ENCODE data around the gene C11orf91.

The C11orf91 gene

DNA sequence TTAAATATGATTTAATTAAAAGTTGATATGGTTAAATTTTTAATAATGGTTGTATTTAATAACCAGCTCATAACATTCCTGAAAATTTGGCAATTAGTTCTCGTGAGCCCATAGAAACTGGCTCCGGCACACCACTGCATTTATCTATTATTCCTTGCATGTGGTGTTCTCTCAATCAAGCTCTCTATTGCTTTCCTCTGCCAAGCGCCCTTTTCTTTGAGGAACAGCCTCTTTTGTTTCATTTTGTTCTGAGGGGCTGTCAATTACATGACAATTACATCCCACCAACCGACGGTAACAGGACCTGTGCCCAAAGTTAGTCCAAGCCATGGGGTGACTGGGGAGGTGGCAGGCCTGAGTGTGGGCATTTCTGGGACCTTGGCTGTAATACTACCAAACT lies 8.1 kb downstream of the C11orf91 start:
- no peak for DNase-seq (ENCODE audit: low spot score)
- TF ChIP-seq, protein P1, sequence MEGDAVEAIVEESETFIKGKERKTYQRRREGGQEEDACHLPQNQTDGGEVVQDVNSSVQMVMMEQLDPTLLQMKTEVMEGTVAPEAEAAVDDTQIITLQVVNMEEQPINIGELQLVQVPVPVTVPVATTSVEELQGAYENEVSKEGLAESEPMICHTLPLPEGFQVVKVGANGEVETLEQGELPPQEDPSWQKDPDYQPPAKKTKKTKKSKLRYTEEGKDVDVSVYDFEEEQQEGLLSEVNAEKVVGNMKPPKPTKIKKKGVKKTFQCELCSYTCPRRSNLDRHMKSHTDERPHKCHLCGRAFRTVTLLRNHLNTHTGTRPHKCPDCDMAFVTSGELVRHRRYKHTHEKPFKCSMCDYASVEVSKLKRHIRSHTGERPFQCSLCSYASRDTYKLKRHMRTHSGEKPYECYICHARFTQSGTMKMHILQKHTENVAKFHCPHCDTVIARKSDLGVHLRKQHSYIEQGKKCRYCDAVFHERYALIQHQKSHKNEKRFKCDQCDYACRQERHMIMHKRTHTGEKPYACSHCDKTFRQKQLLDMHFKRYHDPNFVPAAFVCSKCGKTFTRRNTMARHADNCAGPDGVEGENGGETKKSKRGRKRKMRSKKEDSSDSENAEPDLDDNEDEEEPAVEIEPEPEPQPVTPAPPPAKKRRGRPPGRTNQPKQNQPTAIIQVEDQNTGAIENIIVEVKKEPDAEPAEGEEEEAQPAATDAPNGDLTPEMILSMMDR (IDR thresholded peaks at IDR 0.05; ENCODE audit: extremely low read depth, missing control alignments), result no peak

DNA sequence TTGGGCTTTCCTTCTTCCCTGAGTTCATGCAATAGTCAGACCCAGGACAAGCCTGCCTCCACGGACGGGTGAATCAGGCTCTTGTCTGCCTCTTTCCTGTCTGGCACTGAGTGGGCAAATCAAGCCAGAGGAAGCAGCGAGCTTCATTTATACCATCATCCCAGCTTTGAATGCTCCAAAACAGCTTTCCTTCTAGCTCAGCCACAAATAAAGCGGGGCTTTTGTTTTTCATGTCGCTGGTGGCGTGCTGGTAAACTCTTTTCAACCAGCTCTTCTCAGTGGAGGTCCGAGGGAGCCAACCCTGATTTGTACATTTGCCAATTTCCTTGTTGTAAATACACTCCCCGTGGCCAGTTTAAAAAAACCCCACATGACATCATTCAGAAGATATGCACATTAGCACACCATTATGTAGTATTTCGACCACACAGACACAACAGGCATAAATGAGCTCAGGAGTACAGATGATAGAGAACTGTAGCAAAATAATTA lies 8.6 kb downstream of the C11orf91 start:
- TF ChIP-seq, protein P1 (IDR thresholded peaks at IDR 0.05; ENCODE audit: extremely low read depth, missing control alignments), result no peak
- no peak for DNase-seq (ENCODE audit: low spot score)

DNA sequence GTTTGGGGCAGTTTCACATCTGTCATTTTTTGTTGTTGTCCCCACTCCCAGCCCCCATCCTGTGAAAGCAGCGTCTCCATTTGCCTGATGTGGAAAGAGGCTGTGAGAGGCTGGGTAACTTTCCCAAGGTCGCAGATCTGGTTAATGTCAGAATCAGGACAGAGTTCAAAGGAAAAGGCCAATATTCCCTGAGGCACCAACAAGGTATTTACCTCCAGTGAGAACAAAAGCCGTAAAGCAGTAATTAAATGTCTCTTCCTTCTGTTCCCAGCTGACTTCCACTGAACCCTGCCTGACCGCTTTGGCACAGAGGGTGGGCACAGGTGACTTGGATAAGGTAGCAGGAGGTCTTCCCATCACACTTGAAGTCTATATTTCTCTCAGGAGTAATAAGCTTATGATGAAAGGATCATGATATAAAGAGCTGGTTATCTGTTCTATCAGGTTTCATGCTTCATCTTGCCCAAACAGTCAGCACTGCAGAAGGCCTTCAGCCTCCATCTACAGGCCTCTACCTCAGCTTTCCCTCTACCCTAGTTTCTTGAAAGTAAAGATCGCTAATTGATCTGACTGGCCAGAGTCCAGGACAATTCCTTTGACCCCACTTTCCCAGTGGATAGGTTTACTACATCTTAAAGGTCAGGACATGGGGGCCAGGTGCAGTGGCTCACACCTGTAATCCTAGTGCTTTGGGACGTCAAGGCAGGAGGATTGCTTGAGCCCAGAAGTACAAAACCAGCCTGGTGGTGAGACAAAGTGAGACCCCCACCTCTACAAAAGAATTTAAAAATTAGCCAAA lies 9.4 kb downstream of the C11orf91 start:
- no peak for DNase-seq (ENCODE audit: low spot score)
- TF ChIP-seq, protein P1 (IDR thresholded peaks at IDR 0.05; ENCODE audit: extremely low read depth, missing control alignments), result no peak

DNA sequence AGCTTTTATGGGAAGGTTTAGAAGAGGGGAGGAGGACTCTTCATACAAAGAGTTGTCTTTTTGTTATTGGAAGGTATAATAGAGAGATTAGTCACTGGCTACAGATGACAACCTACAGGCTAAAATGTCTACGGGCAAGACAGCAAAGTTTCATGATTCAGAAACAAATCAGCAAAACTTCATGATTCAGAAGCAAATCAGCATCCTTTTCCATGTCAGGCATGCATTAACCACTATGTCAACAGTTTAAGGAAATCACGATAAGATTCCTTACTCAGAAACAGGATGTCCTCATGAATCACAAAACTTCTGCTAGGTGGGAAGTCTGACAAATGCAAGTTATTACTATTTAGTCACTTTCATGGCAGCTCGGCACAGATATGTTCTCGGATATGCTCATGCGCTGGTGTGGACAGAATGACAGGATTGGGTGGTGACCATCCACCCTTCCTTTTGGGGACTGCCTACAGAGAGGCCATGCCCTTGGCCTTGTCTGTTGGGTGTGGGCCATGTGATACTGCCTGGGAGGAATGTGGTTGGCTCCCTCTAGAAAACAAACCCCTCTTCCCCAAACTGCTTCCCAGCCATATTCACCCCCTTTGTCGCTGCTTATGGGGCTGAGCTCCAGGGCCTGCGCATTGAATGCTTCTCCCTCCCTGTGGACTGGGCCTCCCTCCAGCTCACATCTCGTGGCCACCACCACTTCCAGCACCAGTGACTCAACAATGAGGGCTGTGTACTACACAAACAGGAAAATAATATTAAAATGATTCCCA lies 10.1 kb downstream of the C11orf91 start:
- DNase-seq (ENCODE audit: low spot score), result no peak
- TF ChIP-seq, protein P1 (IDR thresholded peaks at IDR 0.05; ENCODE audit: extremely low read depth, missing control alignments), result no peak

DNA sequence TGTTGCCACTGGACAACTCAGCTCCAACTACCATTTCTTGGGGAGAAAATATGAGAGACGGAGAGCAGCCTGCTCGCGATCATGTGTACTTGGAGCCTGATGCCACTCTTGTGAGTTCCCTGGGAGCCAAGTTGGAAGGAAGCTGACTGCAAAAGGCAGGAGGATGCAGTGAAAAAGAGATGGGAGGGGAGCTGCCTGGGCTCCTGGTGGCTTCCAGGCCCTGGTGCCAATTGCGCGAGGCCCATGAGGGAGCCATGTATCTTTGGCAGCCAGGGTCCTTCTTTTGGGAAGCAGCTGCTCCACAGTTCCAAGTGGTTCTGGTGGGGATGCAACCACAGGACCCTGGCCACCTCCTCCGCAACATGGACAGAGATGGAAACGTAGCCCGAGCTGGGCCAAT lies 11.1 kb downstream of the C11orf91 start:
- no peak for DNase-seq (ENCODE audit: low spot score)
- TF ChIP-seq, protein P1 (IDR thresholded peaks at IDR 0.05; ENCODE audit: extremely low read depth, missing control alignments), result no peak

DNA sequence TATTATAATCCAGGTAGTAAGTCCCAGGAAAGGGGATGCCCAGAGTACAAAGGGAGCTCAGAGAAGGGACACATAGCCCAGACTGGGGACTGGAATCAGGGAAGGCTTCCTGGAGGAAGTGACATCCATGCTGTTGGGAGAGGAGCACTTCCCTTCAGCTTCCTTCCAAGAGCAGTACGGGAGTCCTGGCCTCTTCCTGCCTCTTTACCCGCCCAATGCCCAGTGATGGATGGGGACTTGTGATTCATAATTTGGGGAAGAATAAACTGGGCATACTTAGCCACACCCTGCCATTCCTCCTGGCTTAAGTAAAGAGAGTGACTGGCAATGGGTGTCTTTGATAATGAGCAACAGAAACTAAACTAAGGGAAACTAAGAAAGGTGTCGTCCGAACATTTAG lies 11.5 kb downstream of the C11orf91 start:
- DNase-seq (ENCODE audit: low spot score), result no peak
- TF ChIP-seq, protein P1 (IDR thresholded peaks at IDR 0.05; ENCODE audit: extremely low read depth, missing control alignments), result no peak

Measured in GM20000 (cell line).